Measurements from ENCODE around the gene NPB. TPM values are rescaled to one million over a fixed set of nuclear protein-coding genes. Genes with fewer than 3 reads are reported as not detected.

Gene NPB
- polyA plus RNA-seq, 1 donor (not counting 4 experiments of a cell fraction or from before 2014, with no cell fraction given) = not detected

DNA sequence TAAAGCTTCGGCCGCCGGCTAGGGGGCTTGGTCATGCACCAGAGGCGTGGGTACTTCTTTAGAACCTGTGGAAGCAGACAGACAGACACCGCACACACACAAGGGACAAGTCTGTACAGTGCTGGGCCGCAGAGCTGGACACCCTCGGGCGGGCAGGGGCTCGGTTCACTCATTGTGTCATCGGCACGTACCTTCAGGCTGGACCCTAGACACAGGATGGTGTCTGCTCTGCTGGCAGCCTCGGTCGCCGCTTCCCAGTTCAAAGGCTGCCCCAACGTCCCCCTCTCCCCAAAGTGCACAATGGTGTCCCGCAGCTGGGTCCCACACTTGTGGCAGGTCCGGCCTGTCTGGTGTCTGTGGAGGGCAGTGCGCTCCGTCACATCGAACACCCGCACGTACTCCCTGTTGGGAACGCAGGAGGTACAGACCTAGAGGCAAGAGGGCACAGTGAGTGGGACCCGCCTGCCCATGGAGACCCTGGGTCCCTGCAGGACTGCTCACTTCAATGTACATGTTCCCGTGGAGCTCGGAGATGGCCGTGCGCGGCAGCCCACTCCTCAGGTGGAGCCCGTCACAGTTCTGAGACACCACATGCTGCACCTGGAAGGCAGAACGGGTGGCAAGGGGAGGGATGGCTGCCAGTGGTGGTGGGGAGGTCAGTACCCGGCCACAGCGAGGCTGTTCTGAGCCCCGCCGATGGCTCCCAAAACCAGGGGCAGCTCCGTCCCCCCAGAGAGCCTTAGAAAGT is 12.2 kb downstream of the NPB start:
- Histone ChIP-seq H4K20me1 (ENCODE audit: control insufficient read depth, extremely low read depth, insufficient read depth, low read length) (peaks cover 8% of the 10 kb centered on the region), H3K4me1 (ENCODE audit: control insufficient read depth, extremely low read depth, insufficient read depth, low read length) (peaks cover 36% of the 10 kb centered on the region), H3K9me1 (ENCODE audit: control insufficient read depth, extremely low read depth, insufficient read depth, low read length) (peaks cover 7% of the 10 kb centered on the region), H3K79me2 (ENCODE audit: control insufficient read depth, insufficient read depth, low read length) (peaks cover 36% of the 10 kb centered on the region), H3K9me3 (ENCODE audit: control insufficient read depth, low read depth, low read length) (no peaks in the 10 kb centered on the region), H2AFZ (ENCODE audit: control insufficient read depth, low read length) (no peak overlapping the region), H3K27me3 (ENCODE audit: control insufficient read depth, extremely low read depth, insufficient read depth, low read length) (no peaks in the 10 kb centered on the region), H3K27ac (ENCODE audit: control insufficient read depth, insufficient read depth, low read length) (no peak overlapping the region), H3K4me3 (ENCODE audit: control insufficient read depth in 2 of 3, extremely low read depth in 1 of 3, insufficient read depth in 2 of 3, low read depth in 1 of 3, low read length in 3 of 3) (no peak overlapping the region), H3K4me2 (ENCODE audit: control insufficient read depth, extremely low read depth, insufficient read depth, low read depth, low read length) (no peak overlapping the region), H3K36me3 (ENCODE audit: control insufficient read depth in 2 of 2, extremely low read depth in 1 of 2, insufficient read depth in 2 of 2, low read length in 2 of 2) (peaks cover 26 to 27% of the 10 kb centered on the region in 2 experiments), H3K9ac (ENCODE audit: control insufficient read depth, extremely low read depth, insufficient read depth, low read length) (no peak overlapping the region)
- FAIRE-seq = no peak
- TF ChIP-seq, protein P1, sequence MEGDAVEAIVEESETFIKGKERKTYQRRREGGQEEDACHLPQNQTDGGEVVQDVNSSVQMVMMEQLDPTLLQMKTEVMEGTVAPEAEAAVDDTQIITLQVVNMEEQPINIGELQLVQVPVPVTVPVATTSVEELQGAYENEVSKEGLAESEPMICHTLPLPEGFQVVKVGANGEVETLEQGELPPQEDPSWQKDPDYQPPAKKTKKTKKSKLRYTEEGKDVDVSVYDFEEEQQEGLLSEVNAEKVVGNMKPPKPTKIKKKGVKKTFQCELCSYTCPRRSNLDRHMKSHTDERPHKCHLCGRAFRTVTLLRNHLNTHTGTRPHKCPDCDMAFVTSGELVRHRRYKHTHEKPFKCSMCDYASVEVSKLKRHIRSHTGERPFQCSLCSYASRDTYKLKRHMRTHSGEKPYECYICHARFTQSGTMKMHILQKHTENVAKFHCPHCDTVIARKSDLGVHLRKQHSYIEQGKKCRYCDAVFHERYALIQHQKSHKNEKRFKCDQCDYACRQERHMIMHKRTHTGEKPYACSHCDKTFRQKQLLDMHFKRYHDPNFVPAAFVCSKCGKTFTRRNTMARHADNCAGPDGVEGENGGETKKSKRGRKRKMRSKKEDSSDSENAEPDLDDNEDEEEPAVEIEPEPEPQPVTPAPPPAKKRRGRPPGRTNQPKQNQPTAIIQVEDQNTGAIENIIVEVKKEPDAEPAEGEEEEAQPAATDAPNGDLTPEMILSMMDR (optimal IDR thresholded peaks at IDR 0.05 in 1 of 3, IDR thresholded peaks at IDR 0.05 in 1 of 3, conservative IDR thresholded peaks at IDR 0.05 in 1 of 3; ENCODE audit: extremely low read depth in 1 of 3, insufficient read depth in 2 of 3, low read length in 3 of 3) = no peak
- TF ChIP-seq EZH2 (IDR thresholded peaks at IDR 0.05; ENCODE audit: low read length) = no peak
- dilution Hi-C loops (cut with MboI; ENCODE audit: extremely low pct_ligation_motif_present, low sequenced_read_pairs) = no loop called here
- DNase-seq (ENCODE audit: low read depth, low spot score) = no peak

DNA sequence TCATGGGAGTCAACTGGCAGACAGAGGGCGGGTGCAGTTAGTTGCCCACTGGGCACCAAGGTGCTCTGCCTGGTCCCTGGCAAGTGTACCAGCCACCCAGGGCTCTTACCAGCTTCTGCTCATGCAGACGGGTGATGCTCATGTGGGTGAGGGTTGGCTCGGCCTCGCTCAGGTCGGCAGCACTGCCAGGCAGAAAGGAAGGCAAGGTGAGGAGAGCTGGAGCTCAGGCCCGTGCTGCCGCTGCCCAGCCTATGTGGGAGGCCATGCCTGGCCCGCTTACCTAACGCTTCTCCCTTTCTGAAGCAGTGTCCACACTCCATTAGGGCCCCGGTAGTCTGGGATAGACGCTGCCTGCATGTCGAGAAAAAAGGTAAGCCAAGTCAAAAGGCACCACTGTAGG is 13.3 kb downstream of the NPB start:
- H3K4me3 ChIP-seq (ENCODE audit: control insufficient read depth in 2 of 3, extremely low read depth in 1 of 3, insufficient read depth in 2 of 3, low read depth in 1 of 3, low read length in 3 of 3) = no peak overlapping the region
- H3K4me1 ChIP-seq (ENCODE audit: control insufficient read depth, extremely low read depth, insufficient read depth, low read length) = peaks cover 29% of the 10 kb centered on the region
- no peaks in the 10 kb centered on the region for H3K9me3 ChIP-seq (ENCODE audit: control insufficient read depth, low read depth, low read length)
- FAIRE-seq = no peak
- H3K4me2 ChIP-seq (ENCODE audit: control insufficient read depth, extremely low read depth, insufficient read depth, low read depth, low read length) = no peak overlapping the region
- dilution Hi-C loops (cut with MboI; ENCODE audit: extremely low pct_ligation_motif_present, low sequenced_read_pairs) = no loop called here
- no peak overlapping the region for H3K9ac ChIP-seq (ENCODE audit: control insufficient read depth, extremely low read depth, insufficient read depth, low read length)
- H3K9me1 ChIP-seq (ENCODE audit: control insufficient read depth, extremely low read depth, insufficient read depth, low read length) = peaks cover 4% of the 10 kb centered on the region
- H2AFZ ChIP-seq (ENCODE audit: control insufficient read depth, low read length) = no peak overlapping the region
- H3K79me2 ChIP-seq (ENCODE audit: control insufficient read depth, insufficient read depth, low read length) = peaks cover 36% of the 10 kb centered on the region
- no peak for DNase-seq (ENCODE audit: low read depth, low spot score)
- H3K27me3 ChIP-seq (ENCODE audit: control insufficient read depth, extremely low read depth, insufficient read depth, low read length) = no peaks in the 10 kb centered on the region
- H4K20me1 ChIP-seq (ENCODE audit: control insufficient read depth, extremely low read depth, insufficient read depth, low read length) = peaks cover 10% of the 10 kb centered on the region
- peaks cover 36% of the 10 kb centered on the region in 2 experiments for H3K36me3 ChIP-seq (ENCODE audit: control insufficient read depth in 2 of 2, extremely low read depth in 1 of 2, insufficient read depth in 2 of 2, low read length in 2 of 2)
- TF ChIP-seq, protein P1 (optimal IDR thresholded peaks at IDR 0.05 in 1 of 3, IDR thresholded peaks at IDR 0.05 in 1 of 3, conservative IDR thresholded peaks at IDR 0.05 in 1 of 3; ENCODE audit: extremely low read depth in 1 of 3, insufficient read depth in 2 of 3, low read length in 3 of 3) = no peak
- no peak for TF ChIP-seq EZH2 (IDR thresholded peaks at IDR 0.05; ENCODE audit: low read length)
- H3K27ac ChIP-seq (ENCODE audit: control insufficient read depth, insufficient read depth, low read length) = no peak overlapping the region
